ENCODE data around the gene CORO2A. TPM values are rescaled to one million over a fixed set of nuclear protein-coding genes. Genes with fewer than 3 reads are reported as not detected.
"Not testable (repeated sequence)": the region's sequence is repeated elsewhere in the genome, so short reads cannot be mapped to it uniquely, and the experiment has no call there.

Gene CORO2A
- total and polyA plus RNA-seq, 9 donors, result 0.13 to 3.7 (median 1.2) TPM

DNA sequence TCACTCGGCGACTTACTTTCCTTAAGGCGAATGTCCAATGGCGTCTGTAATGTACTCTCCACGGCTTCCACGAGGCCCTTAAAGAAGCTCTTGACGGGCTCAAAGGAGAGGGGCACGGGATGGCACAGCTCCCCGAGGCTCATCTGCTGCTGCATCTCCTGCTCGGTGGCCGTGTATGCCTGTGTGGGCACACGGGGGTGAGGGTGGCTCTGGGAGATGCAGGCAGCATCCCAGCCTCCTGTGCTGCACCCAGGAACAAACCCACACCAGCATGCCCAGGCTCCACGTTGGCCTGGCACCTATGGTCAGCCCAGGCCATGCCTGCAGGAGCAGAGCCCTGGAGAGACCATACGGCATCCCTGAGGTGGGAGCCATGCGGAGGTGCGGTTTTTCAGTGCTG, 97.6 kb downstream of the CORO2A start:
- no peak overlapping the region for H3K4me3 ChIP-seq
- no peak for DNase-seq
- H3K27ac ChIP-seq, result no peak overlapping the region
- no peaks in the 10 kb centered on the region for H3K9me3 ChIP-seq
- no peaks in the 10 kb centered on the region for H3K27me3 ChIP-seq
- WGBS, 3 donors, result 91 to 96% (median 92%) methylated on average over 16 of the region's 16 CpGs
- H3K4me1 ChIP-seq (ENCODE audit: insufficient read depth), result no peaks in the 10 kb centered on the region
- H3K36me3 ChIP-seq, result no peaks in the 10 kb centered on the region
- TF ChIP-seq, protein P1, sequence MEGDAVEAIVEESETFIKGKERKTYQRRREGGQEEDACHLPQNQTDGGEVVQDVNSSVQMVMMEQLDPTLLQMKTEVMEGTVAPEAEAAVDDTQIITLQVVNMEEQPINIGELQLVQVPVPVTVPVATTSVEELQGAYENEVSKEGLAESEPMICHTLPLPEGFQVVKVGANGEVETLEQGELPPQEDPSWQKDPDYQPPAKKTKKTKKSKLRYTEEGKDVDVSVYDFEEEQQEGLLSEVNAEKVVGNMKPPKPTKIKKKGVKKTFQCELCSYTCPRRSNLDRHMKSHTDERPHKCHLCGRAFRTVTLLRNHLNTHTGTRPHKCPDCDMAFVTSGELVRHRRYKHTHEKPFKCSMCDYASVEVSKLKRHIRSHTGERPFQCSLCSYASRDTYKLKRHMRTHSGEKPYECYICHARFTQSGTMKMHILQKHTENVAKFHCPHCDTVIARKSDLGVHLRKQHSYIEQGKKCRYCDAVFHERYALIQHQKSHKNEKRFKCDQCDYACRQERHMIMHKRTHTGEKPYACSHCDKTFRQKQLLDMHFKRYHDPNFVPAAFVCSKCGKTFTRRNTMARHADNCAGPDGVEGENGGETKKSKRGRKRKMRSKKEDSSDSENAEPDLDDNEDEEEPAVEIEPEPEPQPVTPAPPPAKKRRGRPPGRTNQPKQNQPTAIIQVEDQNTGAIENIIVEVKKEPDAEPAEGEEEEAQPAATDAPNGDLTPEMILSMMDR (IDR thresholded peaks at IDR 0.05), result no peak
- TF ChIP-seq EP300 (IDR thresholded peaks at IDR 0.05) (no peak), POLR2A (IDR thresholded peaks at IDR 0.05) (no peak)
- intact Hi-C loops (cut with DNase I), result no loop called here

DNA sequence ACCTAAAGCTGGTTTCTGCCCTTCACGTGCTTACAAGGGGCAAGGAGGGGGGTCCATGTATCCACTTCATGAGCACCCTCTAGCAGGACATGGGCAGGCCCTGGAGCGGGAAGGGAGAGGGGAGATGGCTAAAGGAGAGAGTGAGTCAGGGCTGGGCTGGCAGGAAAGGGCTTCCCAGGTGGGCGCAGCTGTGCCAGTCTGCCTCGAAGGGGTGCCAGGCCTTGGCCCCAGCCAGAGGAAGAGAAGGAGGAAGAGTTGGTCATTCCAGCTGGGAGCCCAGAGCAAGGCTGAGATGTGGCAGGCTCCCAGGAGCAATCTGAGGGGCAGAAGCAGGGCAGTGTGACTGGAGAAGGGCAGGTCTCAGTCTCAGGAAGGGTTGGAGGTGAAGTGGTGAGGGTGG, 98.1 kb downstream of the CORO2A start:
- H3K4me3 ChIP-seq, result no peak overlapping the region
- TF ChIP-seq, protein P1 (IDR thresholded peaks at IDR 0.05), result no peak
- no peak for TF ChIP-seq EP300 (IDR thresholded peaks at IDR 0.05)
- no peaks in the 10 kb centered on the region for H3K36me3 ChIP-seq
- H3K9me3 ChIP-seq, result no peaks in the 10 kb centered on the region
- whole genome bisulfite sequencing, 3 donors, result 73 to 86% (median 86%) methylated on average over 4 of the region's 4 CpGs
- H3K27ac ChIP-seq, result no peak overlapping the region
- intact Hi-C loops (cut with DNase I), result no loop called here
- DNase-seq, result no peak
- no peaks in the 10 kb centered on the region for H3K27me3 ChIP-seq
- no peaks in the 10 kb centered on the region for H3K4me1 ChIP-seq (ENCODE audit: insufficient read depth)

DNA sequence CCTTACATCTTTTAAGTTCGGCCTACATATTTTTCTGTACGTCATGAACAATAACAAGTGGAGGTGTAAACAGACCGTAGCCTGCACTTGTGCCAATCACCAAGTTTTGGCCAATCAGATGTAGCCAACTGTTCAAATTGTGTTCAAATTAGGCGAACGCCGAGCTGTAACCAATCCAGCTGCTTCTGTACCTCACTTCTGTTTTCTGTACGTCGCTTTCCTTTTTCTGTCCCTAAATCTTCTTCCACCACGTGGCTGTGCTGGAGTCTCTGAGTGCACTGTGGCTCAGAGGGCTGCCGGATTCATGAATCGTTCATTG, 99.9 kb downstream of the CORO2A start:
- Histone ChIP-seq H3K9me3 (no peaks in the 10 kb centered on the region), H3K4me1 (ENCODE audit: insufficient read depth) (peaks cover 4% of the 10 kb centered on the region), H3K36me3 (no peaks in the 10 kb centered on the region), H3K27me3 (no peaks in the 10 kb centered on the region), H3K4me3 (no peak overlapping the region), H3K27ac (no peak overlapping the region)
- WGBS, 3 donors, result 85 to 88% (median 86%) methylated on average over 11 of the region's 11 CpGs
- TF ChIP-seq POLR2A (IDR thresholded peaks at IDR 0.05), result no peak
- TF ChIP-seq, protein P1 (IDR thresholded peaks at IDR 0.05), result no peak
- TF ChIP-seq EP300 (IDR thresholded peaks at IDR 0.05), result no peak
- DNase-seq, result no peak
- intact Hi-C loops (cut with DNase I), result no loop called here

DNA sequence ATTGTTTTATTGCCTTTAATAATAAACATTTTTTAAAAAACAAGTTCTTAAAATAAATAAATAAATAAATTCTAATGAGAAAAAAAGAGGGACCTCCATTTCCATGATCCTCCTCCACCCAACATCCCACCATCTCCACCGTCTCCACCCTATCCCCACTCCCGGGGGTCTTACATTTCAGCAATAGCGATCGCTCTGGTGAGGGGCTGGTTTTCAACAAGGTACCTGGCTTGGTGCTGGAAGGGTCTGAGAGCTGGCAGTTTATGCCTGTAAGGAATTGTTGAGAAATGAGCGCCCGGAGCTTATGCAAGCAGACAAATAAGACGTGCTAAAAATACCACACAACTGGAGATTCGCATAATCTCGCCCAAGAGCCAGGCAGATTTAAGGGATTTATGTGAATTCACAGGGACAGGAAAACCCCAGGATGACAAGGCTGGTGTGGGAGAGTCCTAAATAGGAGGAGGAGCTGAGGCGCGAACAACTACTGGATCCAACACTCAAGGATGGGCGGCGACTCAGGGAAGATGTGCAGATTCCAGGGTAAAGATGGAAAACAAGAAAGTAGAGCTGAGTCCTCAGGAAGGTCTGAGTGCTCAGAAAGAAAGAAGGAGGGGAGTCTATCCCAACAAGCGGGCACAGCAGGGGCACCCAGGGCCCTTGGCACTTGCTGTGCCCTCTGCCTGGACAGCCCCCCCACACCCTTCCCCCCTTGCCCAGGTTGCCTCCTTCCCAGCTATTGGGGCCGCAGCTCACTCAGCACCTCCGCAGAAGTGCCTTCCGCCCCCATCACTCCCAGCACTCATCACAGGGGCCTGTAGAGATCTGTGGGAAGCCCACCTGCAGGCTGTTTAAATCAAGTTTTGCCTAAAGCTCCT, 100.5 kb downstream of the CORO2A start:
- Histone ChIP-seq H3K27me3 (no peaks in the 10 kb centered on the region), H3K9me3 (no peaks in the 10 kb centered on the region), H3K4me1 (ENCODE audit: insufficient read depth) (peaks cover 7% of the 10 kb centered on the region), H3K27ac (no peak overlapping the region), H3K36me3 (no peaks in the 10 kb centered on the region), H3K4me3 (no peak overlapping the region)
- WGBS, 3 donors, result 79 to 89% (median 86%) methylated on average over 17 of the region's 17 CpGs
- intact Hi-C loops (cut with DNase I), result no loop called here
- no peak for DNase-seq
- TF ChIP-seq, protein P1 (IDR thresholded peaks at IDR 0.05), result no peak
- no peak for TF ChIP-seq POLR2A (IDR thresholded peaks at IDR 0.05)
- TF ChIP-seq EP300 (IDR thresholded peaks at IDR 0.05), result no peak

DNA sequence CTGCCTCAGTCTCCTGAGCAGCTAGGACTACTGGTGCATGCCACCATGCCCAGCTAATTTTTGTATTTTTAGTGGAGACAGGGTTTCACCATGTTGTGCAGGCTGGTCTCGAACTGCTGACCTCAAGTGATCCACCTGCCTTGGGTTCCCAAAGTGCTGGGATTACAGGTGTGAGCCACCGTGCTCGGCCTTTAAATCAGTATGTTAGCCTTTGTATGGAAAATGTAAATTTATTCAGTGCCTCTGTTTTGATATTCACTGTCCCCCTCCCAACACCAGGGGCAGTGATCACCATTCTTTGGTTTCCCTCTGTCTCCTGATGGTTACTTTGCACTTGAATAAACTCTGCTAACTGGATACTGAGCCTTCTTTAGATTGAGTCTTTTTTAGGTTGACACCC, 101.8 kb downstream of the CORO2A start:
- H3K9me3 ChIP-seq; intact Hi-C loops (cut with DNase I); H3K27me3 ChIP-seq; DNase-seq; H3K4me1 ChIP-seq (ENCODE audit: insufficient read depth); H3K36me3 ChIP-seq; H3K27ac ChIP-seq; H3K4me3 ChIP-seq: not testable (repeated sequence)
- 81 to 88% (median 84%) methylated on average over 3 of the region's 3 CpGs for WGBS, 3 donors

All from ovary (tissue), 9 donors.